Measurements from ENCODE around the gene ZNF391.
"Not testable (repeated sequence)": the region's sequence is repeated elsewhere in the genome, so short reads cannot be mapped to it uniquely, and the experiment has no call there.

Gene ZNF391

GRCh38 chr6:27422651-27423332 lies 34.2 kb downstream of the ZNF391 start:
- Histone ChIP-seq H3K4me1 (ENCODE audit: control insufficient read depth, insufficient read depth, low read length, unreplicated experiment) (no peaks in the 10 kb centered on the region), H2AFZ (ENCODE audit: low read length, unreplicated experiment) (no peak overlapping the region), H3K36me3 (ENCODE audit: insufficient read depth, low read length) (no peaks in the 10 kb centered on the region)

DNA sequence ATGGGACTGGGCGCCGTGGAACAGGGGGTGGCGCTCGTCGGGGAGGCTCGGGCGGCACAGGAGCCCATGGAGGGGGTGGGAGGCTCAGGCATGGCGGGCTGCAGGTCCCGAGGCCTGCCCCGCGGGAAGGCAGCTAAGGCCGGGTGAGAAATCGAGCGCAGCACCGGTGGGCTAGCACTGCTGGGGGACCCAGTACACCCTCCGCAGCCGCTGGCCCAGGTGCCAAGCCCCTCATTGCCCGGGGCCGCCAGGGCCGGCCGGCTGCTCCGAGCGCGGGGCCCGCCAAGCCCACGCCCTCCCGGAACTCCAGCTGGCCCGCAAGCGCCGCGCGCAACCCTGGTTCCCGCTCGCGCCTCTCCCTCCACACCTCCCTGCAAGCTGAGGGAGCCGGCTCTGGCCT lies 36.3 kb downstream of the ZNF391 start:
- H2AFZ ChIP-seq (ENCODE audit: low read length, unreplicated experiment); H3K4me1 ChIP-seq (ENCODE audit: control insufficient read depth, insufficient read depth, low read length, unreplicated experiment): not testable (repeated sequence)
- H3K27me3 ChIP-seq (ENCODE audit: insufficient read depth, low read length), result peaks cover 70% of the 10 kb centered on the region

More at GRCh38 chr6:27422651-27423332, 34.2 kb downstream of the ZNF391 start:
- no peak overlapping the region for H3K27ac ChIP-seq (ENCODE audit: low read depth, low read length)
- H3K27me3 ChIP-seq (ENCODE audit: insufficient read depth, low read length), result peaks cover 54% of the 10 kb centered on the region
- H3K79me2 ChIP-seq (ENCODE audit: control insufficient read depth, insufficient read depth, low read length, unreplicated experiment), result no peaks in the 10 kb centered on the region
- H3K4me3 ChIP-seq (ENCODE audit: low read depth, low read length), result no peak overlapping the region

GRCh38 chr6:27426045-27426620 lies 37.6 kb downstream of the ZNF391 start:
- Histone ChIP-seq H3K4me1 (ENCODE audit: control insufficient read depth, insufficient read depth, low read length, unreplicated experiment) (no peaks in the 10 kb centered on the region), H3K27me3 (ENCODE audit: insufficient read depth, low read length) (peaks cover 64% of the 10 kb centered on the region), H3K79me2 (ENCODE audit: control insufficient read depth, insufficient read depth, low read length, unreplicated experiment) (no peaks in the 10 kb centered on the region), H3K36me3 (ENCODE audit: insufficient read depth, low read length) (no peaks in the 10 kb centered on the region), H2AFZ (ENCODE audit: low read length, unreplicated experiment) (no peak overlapping the region), H3K27ac (ENCODE audit: low read depth, low read length) (no peak overlapping the region), H3K4me3 (ENCODE audit: low read depth, low read length) (no peak overlapping the region)

More for the DNA sequence above, 36.3 kb downstream of the ZNF391 start:
- not testable (repeated sequence) for H3K27ac ChIP-seq (ENCODE audit: low read depth, low read length); H3K36me3 ChIP-seq (ENCODE audit: insufficient read depth, low read length); H3K79me2 ChIP-seq (ENCODE audit: control insufficient read depth, insufficient read depth, low read length, unreplicated experiment); H3K4me3 ChIP-seq (ENCODE audit: low read depth, low read length)

DNA sequence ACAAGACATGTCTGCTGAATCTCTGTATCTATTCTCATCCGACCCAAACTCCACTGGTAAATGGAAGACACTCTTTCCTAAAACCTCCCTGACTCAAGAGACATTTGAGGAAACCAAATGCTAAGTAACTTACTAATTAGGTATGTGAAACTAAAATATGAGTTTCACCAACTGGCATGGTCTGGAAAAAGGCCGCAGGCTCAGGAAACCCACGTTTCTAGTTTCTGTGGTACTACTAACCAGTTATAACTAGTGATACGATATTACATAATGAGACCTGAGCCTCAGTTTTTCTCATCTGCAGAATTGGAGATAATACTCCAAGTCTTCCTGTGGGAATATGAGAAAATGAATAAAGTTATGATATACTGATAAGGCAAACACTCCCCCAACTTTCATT lies 39.9 kb downstream of the ZNF391 start:
- Histone ChIP-seq H3K27me3 (ENCODE audit: insufficient read depth, low read length) (peaks cover 59% of the 10 kb centered on the region), H3K4me3 (ENCODE audit: low read depth, low read length) (no peak overlapping the region), H3K4me1 (ENCODE audit: control insufficient read depth, insufficient read depth, low read length, unreplicated experiment) (no peaks in the 10 kb centered on the region), H2AFZ (ENCODE audit: low read length, unreplicated experiment) (no peak overlapping the region), H3K36me3 (ENCODE audit: insufficient read depth, low read length) (no peaks in the 10 kb centered on the region), H3K79me2 (ENCODE audit: control insufficient read depth, insufficient read depth, low read length, unreplicated experiment) (no peaks in the 10 kb centered on the region), H3K27ac (ENCODE audit: low read depth, low read length) (no peak overlapping the region)

DNA sequence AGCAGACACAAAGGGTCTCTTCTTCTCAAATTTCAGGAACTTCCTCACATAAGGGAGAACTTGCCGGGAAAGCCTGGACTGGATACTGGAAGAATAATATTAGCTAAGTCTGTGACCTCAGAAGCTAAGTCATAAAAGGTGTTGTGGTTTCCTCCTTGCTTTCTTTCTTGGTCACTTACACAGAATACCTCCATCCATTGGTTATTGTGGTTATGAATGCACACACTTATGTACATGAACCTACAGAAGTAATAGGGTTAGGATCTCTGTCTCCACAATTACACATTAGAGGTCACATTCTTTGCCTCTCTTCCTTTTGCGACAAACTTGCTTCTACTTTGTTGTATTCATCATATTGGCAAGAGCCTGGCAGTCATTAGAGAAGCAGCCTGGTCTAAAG lies 40.4 kb downstream of the ZNF391 start:
- no peak overlapping the region for H3K4me3 ChIP-seq (ENCODE audit: low read depth, low read length)
- H3K27ac ChIP-seq (ENCODE audit: low read depth, low read length), result no peak overlapping the region
- H3K27me3 ChIP-seq (ENCODE audit: insufficient read depth, low read length), result peaks cover 63% of the 10 kb centered on the region
- no peaks in the 10 kb centered on the region for H3K79me2 ChIP-seq (ENCODE audit: control insufficient read depth, insufficient read depth, low read length, unreplicated experiment)
- no peaks in the 10 kb centered on the region for H3K4me1 ChIP-seq (ENCODE audit: control insufficient read depth, insufficient read depth, low read length, unreplicated experiment)
- H2AFZ ChIP-seq (ENCODE audit: low read length, unreplicated experiment), result no peak overlapping the region
- no peaks in the 10 kb centered on the region for H3K36me3 ChIP-seq (ENCODE audit: insufficient read depth, low read length)

GRCh38 chr6:27433714-27434113 lies 45.2 kb downstream of the ZNF391 start:
- no peak overlapping the region for H3K27ac ChIP-seq (ENCODE audit: low read depth, low read length)
- H3K79me2 ChIP-seq (ENCODE audit: control insufficient read depth, insufficient read depth, low read length, unreplicated experiment), result no peaks in the 10 kb centered on the region
- peaks cover 54% of the 10 kb centered on the region for H3K27me3 ChIP-seq (ENCODE audit: insufficient read depth, low read length)
- no peak overlapping the region for H3K4me3 ChIP-seq (ENCODE audit: low read depth, low read length)
- H3K36me3 ChIP-seq (ENCODE audit: insufficient read depth, low read length), result no peaks in the 10 kb centered on the region
- no peaks in the 10 kb centered on the region for H3K4me1 ChIP-seq (ENCODE audit: control insufficient read depth, insufficient read depth, low read length, unreplicated experiment)
- no peak overlapping the region for H2AFZ ChIP-seq (ENCODE audit: low read length, unreplicated experiment)

- Histone ChIP-seq H3K4me3 (ENCODE audit: low read depth, low read length) (no peak overlapping the region), H3K36me3 (ENCODE audit: insufficient read depth, low read length) (no peaks in the 10 kb centered on the region), H2AFZ (ENCODE audit: low read length, unreplicated experiment) (no peak overlapping the region), H3K27ac (ENCODE audit: low read depth, low read length) (no peak overlapping the region), H3K4me1 (ENCODE audit: control insufficient read depth, insufficient read depth, low read length, unreplicated experiment) (no peaks in the 10 kb centered on the region), H3K79me2 (ENCODE audit: control insufficient read depth, insufficient read depth, low read length, unreplicated experiment) (no peaks in the 10 kb centered on the region), H3K27me3 (ENCODE audit: insufficient read depth, low read length) (peaks cover 10% of the 10 kb centered on the region; the same call in 1 of the 2 replicates)
Measured at GRCh38 chr6:27439371-27439770, 50.8 kb downstream of the ZNF391 start.

GRCh38 chr6:27441001-27441400 lies 52.4 kb downstream of the ZNF391 start:
- no peaks in the 10 kb centered on the region for H3K4me1 ChIP-seq (ENCODE audit: control insufficient read depth, insufficient read depth, low read length, unreplicated experiment)
- no peak overlapping the region for H3K4me3 ChIP-seq (ENCODE audit: low read depth, low read length)
- H3K79me2 ChIP-seq (ENCODE audit: control insufficient read depth, insufficient read depth, low read length, unreplicated experiment), result no peaks in the 10 kb centered on the region
- no peaks in the 10 kb centered on the region for H3K36me3 ChIP-seq (ENCODE audit: insufficient read depth, low read length)
- H2AFZ ChIP-seq (ENCODE audit: low read length, unreplicated experiment), result no peak overlapping the region
- H3K27ac ChIP-seq (ENCODE audit: low read depth, low read length), result no peak overlapping the region
- peaks cover 3% of the 10 kb centered on the region; the same call in 1 of the 2 replicates for H3K27me3 ChIP-seq (ENCODE audit: insufficient read depth, low read length)

DNA sequence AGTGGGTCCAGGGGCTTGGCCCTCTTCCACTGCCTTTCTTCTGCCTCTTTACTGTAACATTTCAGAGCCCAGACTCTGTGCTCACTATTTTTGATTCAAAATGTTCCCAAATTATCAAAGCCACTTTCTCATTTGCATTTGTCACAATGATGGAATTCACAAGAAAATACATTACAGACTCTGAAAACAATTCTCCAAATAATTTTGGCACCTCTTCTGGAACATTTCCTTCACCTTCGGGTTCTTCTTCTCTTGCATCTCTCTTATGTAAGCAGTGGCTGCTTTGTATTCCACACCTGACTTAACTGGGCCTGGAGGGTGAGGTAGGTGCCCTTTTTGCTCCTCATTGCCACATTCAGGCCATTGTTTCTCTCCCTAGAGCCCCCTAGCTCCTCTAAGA lies 54.4 kb downstream of the ZNF391 start:
- H2AFZ ChIP-seq (ENCODE audit: low read length, unreplicated experiment), result no peak overlapping the region
- H3K27ac ChIP-seq (ENCODE audit: low read depth, low read length), result no peak overlapping the region
- H3K79me2 ChIP-seq (ENCODE audit: control insufficient read depth, insufficient read depth, low read length, unreplicated experiment), result no peaks in the 10 kb centered on the region
- no peaks in the 10 kb centered on the region for H3K4me1 ChIP-seq (ENCODE audit: control insufficient read depth, insufficient read depth, low read length, unreplicated experiment)
- no peaks in the 10 kb centered on the region for H3K36me3 ChIP-seq (ENCODE audit: insufficient read depth, low read length)
- no peaks in the 10 kb centered on the region for H3K27me3 ChIP-seq (ENCODE audit: insufficient read depth, low read length)
- H3K4me3 ChIP-seq (ENCODE audit: low read depth, low read length), result no peak overlapping the region

DNA sequence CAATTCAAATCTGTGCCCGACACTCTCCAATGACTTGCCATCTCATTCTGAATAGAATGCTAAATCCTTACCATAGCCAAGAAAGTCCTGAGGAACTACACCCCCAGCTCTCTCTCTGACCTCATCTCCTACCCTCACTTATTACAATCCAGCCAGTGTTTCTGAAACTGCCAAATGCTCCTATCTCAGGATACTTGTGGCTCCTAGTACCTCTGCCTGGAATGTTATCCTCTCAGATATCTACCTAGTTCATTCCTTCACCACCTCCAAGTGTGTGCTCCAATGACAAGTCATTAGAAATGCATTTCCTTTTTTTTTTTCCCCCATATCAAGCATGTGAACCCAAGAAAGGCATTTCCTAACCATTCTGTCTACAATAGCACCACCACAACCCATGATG lies 59.9 kb downstream of the ZNF391 start:
- Histone ChIP-seq H3K27me3 (ENCODE audit: insufficient read depth, low read length) (no peaks in the 10 kb centered on the region), H3K36me3 (ENCODE audit: insufficient read depth, low read length) (peaks cover 48% of the 10 kb centered on the region), H2AFZ (ENCODE audit: low read length, unreplicated experiment) (no peak overlapping the region), H3K4me3 (ENCODE audit: low read depth, low read length) (no peak overlapping the region), H3K27ac (ENCODE audit: low read depth, low read length) (no peak overlapping the region), H3K4me1 (ENCODE audit: control insufficient read depth, insufficient read depth, low read length, unreplicated experiment) (no peaks in the 10 kb centered on the region), H3K79me2 (ENCODE audit: control insufficient read depth, insufficient read depth, low read length, unreplicated experiment) (no peaks in the 10 kb centered on the region)

- Histone ChIP-seq H3K4me3 (ENCODE audit: low read depth, low read length) (no peak overlapping the region), H3K27ac (ENCODE audit: low read depth, low read length) (no peak overlapping the region), H3K4me1 (ENCODE audit: control insufficient read depth, insufficient read depth, low read length, unreplicated experiment) (no peaks in the 10 kb centered on the region), H3K36me3 (ENCODE audit: insufficient read depth, low read length) (peaks cover 82% of the 10 kb centered on the region), H2AFZ (ENCODE audit: low read length, unreplicated experiment) (no peak overlapping the region), H3K27me3 (ENCODE audit: insufficient read depth, low read length) (no peaks in the 10 kb centered on the region), H3K79me2 (ENCODE audit: control insufficient read depth, insufficient read depth, low read length, unreplicated experiment) (no peaks in the 10 kb centered on the region)
Measured at GRCh38 chr6:27451660-27452390, 63.3 kb downstream of the ZNF391 start.

Data from ACC112 (cell line).